ENCODE results near the gene IGF1. TPM values are rescaled to one million over a fixed set of nuclear protein-coding genes. Genes with fewer than 3 reads are reported as not detected.

The IGF1 gene
- total and polyA plus RNA-seq, 11 donors = 1.9 to 30.3 (median 13.3) TPM

- TF ChIP-seq, protein P1, sequence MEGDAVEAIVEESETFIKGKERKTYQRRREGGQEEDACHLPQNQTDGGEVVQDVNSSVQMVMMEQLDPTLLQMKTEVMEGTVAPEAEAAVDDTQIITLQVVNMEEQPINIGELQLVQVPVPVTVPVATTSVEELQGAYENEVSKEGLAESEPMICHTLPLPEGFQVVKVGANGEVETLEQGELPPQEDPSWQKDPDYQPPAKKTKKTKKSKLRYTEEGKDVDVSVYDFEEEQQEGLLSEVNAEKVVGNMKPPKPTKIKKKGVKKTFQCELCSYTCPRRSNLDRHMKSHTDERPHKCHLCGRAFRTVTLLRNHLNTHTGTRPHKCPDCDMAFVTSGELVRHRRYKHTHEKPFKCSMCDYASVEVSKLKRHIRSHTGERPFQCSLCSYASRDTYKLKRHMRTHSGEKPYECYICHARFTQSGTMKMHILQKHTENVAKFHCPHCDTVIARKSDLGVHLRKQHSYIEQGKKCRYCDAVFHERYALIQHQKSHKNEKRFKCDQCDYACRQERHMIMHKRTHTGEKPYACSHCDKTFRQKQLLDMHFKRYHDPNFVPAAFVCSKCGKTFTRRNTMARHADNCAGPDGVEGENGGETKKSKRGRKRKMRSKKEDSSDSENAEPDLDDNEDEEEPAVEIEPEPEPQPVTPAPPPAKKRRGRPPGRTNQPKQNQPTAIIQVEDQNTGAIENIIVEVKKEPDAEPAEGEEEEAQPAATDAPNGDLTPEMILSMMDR (IDR thresholded peaks at IDR 0.05) = no peak
- TF ChIP-seq POLR2A (IDR thresholded peaks at IDR 0.05) = no peak
- Histone ChIP-seq H3K4me1 (peaks cover 0 to 58% (median 2%) of the 10 kb centered on the region in 12 donors), H3K27ac (peak overlapping the region in 11 of 12 donors; percentile 36 to 70 (median 55)), H3K4me3 (no peak overlapping the region), H3K9me3 (no peaks in the 10 kb centered on the region), H3K27me3 (no peaks in the 10 kb centered on the region), H3K36me3 (no peaks in the 10 kb centered on the region)
- intact Hi-C loops (cut with DNase I) = no loop called here
- ATAC-seq = peak; percentile 80 to 90 (median 86)
- 47 to 53% (median 52%) methylated on average over 7 of the region's 7 CpGs for whole genome bisulfite sequencing, 4 donors
- peak in 4 of 5 donors; percentile 16 to 79 (median 44) for DNase-seq
Observed at GRCh38 chr12:102427543-102427941, 52.8 kb downstream of the IGF1 start.

GRCh38 chr12:102426599-102427542 lies 53.5 kb downstream of the IGF1 start:
- TF ChIP-seq, protein P1 (IDR thresholded peaks at IDR 0.05) = no peak
- no peak for TF ChIP-seq POLR2A (IDR thresholded peaks at IDR 0.05)
- Histone ChIP-seq H3K4me3 (no peak overlapping the region), H3K9me3 (no peaks in the 10 kb centered on the region), H3K27ac (peak overlapping the region in 11 of 12 donors; percentile 36 to 70 (median 55)), H3K4me1 (peaks cover 0 to 57% (median 2%) of the 10 kb centered on the region in 12 donors), H3K36me3 (no peaks in the 10 kb centered on the region), H3K27me3 (no peaks in the 10 kb centered on the region)
- 66 to 78% (median 74%) methylated on average over 8 of the region's 8 CpGs for WGBS, 4 donors
- intact Hi-C loops (cut with DNase I) = no loop called here
- ATAC-seq (peak in 1 of 4 donors; percentile 26), DNase-seq (no peak)

GRCh38 chr12:102425109-102426039 lies 55.0 kb downstream of the IGF1 start:
- peak in 1 of 5 donors; percentile 37 for DNase-seq
- WGBS, 4 donors = 60 to 67% (median 64%) methylated on average over 5 of the region's 5 CpGs
- ATAC-seq = peak in 1 of 4 donors; percentile 37
- no peak for TF ChIP-seq POLR2A (IDR thresholded peaks at IDR 0.05)
- TF ChIP-seq, protein P1 (IDR thresholded peaks at IDR 0.05) = no peak
- H3K4me1 ChIP-seq = peaks cover 0 to 51% (median 2%) of the 10 kb centered on the region in 12 donors
- peak overlapping the region in 3 of 12 donors; percentile 6 to 34 (median 32) for H3K27ac ChIP-seq
- H3K36me3 ChIP-seq = no peaks in the 10 kb centered on the region
- H3K27me3 ChIP-seq = no peaks in the 10 kb centered on the region
- H3K9me3 ChIP-seq = no peaks in the 10 kb centered on the region
- intact Hi-C loops (cut with DNase I) = no loop called here
- H3K4me3 ChIP-seq = no peak overlapping the region
